Upper lobe of left lung (tissue), 4 donors: ENCODE measurements around the gene NHSL2.

Source experiments
- EP300 ChIP-seq, 4 donors: sonication (generic); formaldehyde crosslinking; IDR thresholded peaks; one replicate each; pipeline ENCODE4 v1.5.1; 2017; ENCODE audit warnings: antibody characterized with exemption in 4 of 4, control low read depth in 2 of 4
- POLR2A ChIP-seq, 4 donors: fragments of 450-650 bp; IDR thresholded peaks; one replicate each; pipeline ENCODE4 v1.5.1; 2016 to 2017; ENCODE audit warnings: antibody characterized with exemption in 4 of 4, mild to moderate bottlenecking in 2 of 4
- POLR2AphosphoS5 ChIP-seq, 2 donors: sonication (generic); formaldehyde crosslinking; IDR thresholded peaks; one replicate each; pipeline ENCODE4 v1.5.1; 2017; ENCODE audit warnings: antibody characterized with exemption in 2 of 2
- TF ChIP-seq, protein P1 (sequence below), 6 experiments: fragments of 450-650 bp in 4 of 6; fragments of 200-600 bp in 2 of 6; sonication (generic) in 2 of 6; IDR thresholded peaks; one replicate each; pipeline ENCODE4 v1.5.1; 2016 to 2019; ENCODE audit warnings: antibody characterized with exemption in 6 of 6

DNA sequence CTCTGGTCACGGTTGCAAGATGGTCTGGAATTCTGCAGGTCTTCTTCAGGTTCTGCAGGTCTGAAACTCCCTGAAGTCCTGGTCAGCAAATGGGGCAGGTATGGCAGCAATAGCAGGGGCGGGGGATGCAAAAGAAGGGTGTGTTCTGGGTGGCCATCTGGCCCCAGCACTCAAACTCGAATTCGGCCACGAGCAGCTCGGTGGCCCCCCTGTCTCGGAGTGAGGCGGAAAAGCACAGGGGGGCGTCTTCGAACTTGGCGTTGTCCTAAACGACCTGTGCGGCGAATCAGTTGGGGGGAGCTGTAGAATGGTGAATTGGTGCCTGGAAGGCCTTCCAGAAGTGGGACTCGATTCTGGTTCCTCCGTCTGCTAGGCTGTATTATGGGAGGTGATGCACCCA lies 219.0 kb downstream of the NHSL2 start:
- no peak for TF ChIP-seq EP300 (IDR thresholded peaks at IDR 0.05)
- TF ChIP-seq, protein P1, sequence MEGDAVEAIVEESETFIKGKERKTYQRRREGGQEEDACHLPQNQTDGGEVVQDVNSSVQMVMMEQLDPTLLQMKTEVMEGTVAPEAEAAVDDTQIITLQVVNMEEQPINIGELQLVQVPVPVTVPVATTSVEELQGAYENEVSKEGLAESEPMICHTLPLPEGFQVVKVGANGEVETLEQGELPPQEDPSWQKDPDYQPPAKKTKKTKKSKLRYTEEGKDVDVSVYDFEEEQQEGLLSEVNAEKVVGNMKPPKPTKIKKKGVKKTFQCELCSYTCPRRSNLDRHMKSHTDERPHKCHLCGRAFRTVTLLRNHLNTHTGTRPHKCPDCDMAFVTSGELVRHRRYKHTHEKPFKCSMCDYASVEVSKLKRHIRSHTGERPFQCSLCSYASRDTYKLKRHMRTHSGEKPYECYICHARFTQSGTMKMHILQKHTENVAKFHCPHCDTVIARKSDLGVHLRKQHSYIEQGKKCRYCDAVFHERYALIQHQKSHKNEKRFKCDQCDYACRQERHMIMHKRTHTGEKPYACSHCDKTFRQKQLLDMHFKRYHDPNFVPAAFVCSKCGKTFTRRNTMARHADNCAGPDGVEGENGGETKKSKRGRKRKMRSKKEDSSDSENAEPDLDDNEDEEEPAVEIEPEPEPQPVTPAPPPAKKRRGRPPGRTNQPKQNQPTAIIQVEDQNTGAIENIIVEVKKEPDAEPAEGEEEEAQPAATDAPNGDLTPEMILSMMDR (IDR thresholded peaks at IDR 0.05), result no peak
- TF ChIP-seq POLR2A (IDR thresholded peaks at IDR 0.05), result no peak
- no peak for TF ChIP-seq POLR2AphosphoS5 (IDR thresholded peaks at IDR 0.05)
